GM12891 (cell line): ENCODE results near the gene AP3B1.

Experiments used
- PAX5 ChIP-seq: IDR thresholded peaks from 2 replicates; pipeline ENCODE4 v1.6.1; 2011; ENCODE audit warnings: low read length, moderate library complexity, mild to moderate bottlenecking; ENCODE audit not compliant: insufficient read depth, severe bottlenecking
- POLR2A ChIP-seq: IDR thresholded peaks from 2 replicates; pipeline ENCODE4 v1.6.1; 2011; ENCODE audit warnings: low read depth, low read length, control low read depth
- POLR2AphosphoS5 ChIP-seq: IDR thresholded peaks from 2 replicates; pipeline ENCODE4 v1.6.1; 2011; ENCODE audit warnings: low read depth, low read length, control low read depth
- POU2F2 ChIP-seq: IDR thresholded peaks from 2 replicates; pipeline ENCODE4 v1.6.1; 2011; ENCODE audit warnings: low read depth, mild to moderate bottlenecking, control low read depth, low read length, moderate library complexity
- SPI1 ChIP-seq: IDR thresholded peaks from 2 replicates; pipeline ENCODE4 v1.6.1; 2011; ENCODE audit warnings: low read depth, low read length, control low read depth
- TAF1 ChIP-seq: IDR thresholded peaks from 2 replicates; pipeline ENCODE4 v1.6.1; 2011; ENCODE audit warnings: low read depth, low read length, control low read depth

- no peak for TF ChIP-seq POLR2A
- no peak for TF ChIP-seq POLR2AphosphoS5
- TF ChIP-seq POU2F2 = no peak
- TF ChIP-seq TAF1 = no peak
- no peak for TF ChIP-seq PAX5
- no peak for TF ChIP-seq SPI1
Measured at GRCh38 chr5:78252715-78253114, 41.8 kb downstream of the AP3B1 start.
